Cardiac muscle cell (in vitro differentiated cells and primary cell): ENCODE data around the gene EEF1AKMT1. TPM values are rescaled to one million over a fixed set of nuclear protein-coding genes. Genes with fewer than 3 reads are reported as not detected.
A peak's percentile ranks its signal among the peaks of the same experiment; 100 is the strongest.

Source experiments
- DNase-seq, 2 donors: peaks; one replicate each; pipeline versions ENCODE4 v3.0.0 to v3.0.0-alpha.2; 2010 to 2017; ENCODE audit warnings: low read depth in 1 of 2, low spot score in 1 of 2
- H3K27ac ChIP-seq: fragments of 200-600 bp; sonication (generic); 2 replicates; pipeline ENCODE4 v1.5.1; 2016
- H3K27me3 ChIP-seq: fragments of 200-600 bp; sonication (generic); 2 replicates; pipeline ENCODE4 v1.6.0; 2016; ENCODE audit warnings: control low read depth
- H3K36me3 ChIP-seq: fragments of 200-600 bp; sonication (generic); 2 replicates; pipeline ENCODE4 v1.5.1; 2016; ENCODE audit warnings: control low read depth
- H3K4me1 ChIP-seq: fragments of 200-600 bp; sonication (generic); 2 replicates; pipeline ENCODE4 v1.8.1; 2017; ENCODE audit warnings: low read depth, mild to moderate bottlenecking, mixed run types
- H3K4me3 ChIP-seq: fragments of 200-600 bp; sonication (generic); 2 replicates; pipeline ENCODE4 v1.5.1; 2016; ENCODE audit warnings: mild to moderate bottlenecking
- H3K9me3 ChIP-seq: fragments of 200-600 bp; sonication (generic); 2 replicates; pipeline ENCODE4 v1.5.1; 2017; ENCODE audit warnings: low read depth, mild to moderate bottlenecking, control low read depth
- CTCF ChIP-seq: IDR thresholded peaks from 2 replicates; pipeline ENCODE4 v1.5.1; 2012; ENCODE audit warnings: low read depth, mild to moderate bottlenecking, low read length
- polyA plus RNA-seq: library from polyadenylated mRNA; unstranded; fragments of >200 nt; fragmentation: Nextera tagmentation; extraction: Ambion mirVana; gene quantifications from 2 replicates; pipeline ENCODE4 v1.2.1, GENCODE V29; 2016
- total RNA-seq: library from RNA; depleted of rRNA; stranded (reverse); fragments of >200 nt; gene quantifications from 2 replicates; pipeline ENCODE4 v1.2.3, GENCODE V29; 2016

EEF1AKMT1 gene
- total and polyA plus RNA-seq, 2 experiments from 2014 or later = 7.2 to 11.5 TPM

- peaks cover 5% of the 10 kb centered on the region for H3K36me3 ChIP-seq
- H3K4me3 ChIP-seq = no peak overlapping the region
- no peak for DNase-seq
- H3K27me3 ChIP-seq = no peaks in the 10 kb centered on the region
- no peaks in the 10 kb centered on the region for H3K9me3 ChIP-seq
- TF ChIP-seq CTCF = no peak
- H3K27ac ChIP-seq = no peak overlapping the region
- H3K4me1 ChIP-seq = peaks cover 8% of the 10 kb centered on the region
Measured at GRCh38 chr13:20689291-20689690, 84.5 kb downstream of the EEF1AKMT1 start.

- Histone ChIP-seq H3K9me3 (no peaks in the 10 kb centered on the region), H3K27ac (no peak overlapping the region), H3K4me3 (no peak overlapping the region), H3K4me1 (peaks cover 8% of the 10 kb centered on the region), H3K27me3 (no peaks in the 10 kb centered on the region), H3K36me3 (peaks cover 5% of the 10 kb centered on the region)
- TF ChIP-seq CTCF = no peak
- DNase-seq = peak in 1 of 2 donors; percentile 25
Measured at GRCh38 chr13:20686863-20687579, 86.7 kb downstream of the EEF1AKMT1 start.

DNA sequence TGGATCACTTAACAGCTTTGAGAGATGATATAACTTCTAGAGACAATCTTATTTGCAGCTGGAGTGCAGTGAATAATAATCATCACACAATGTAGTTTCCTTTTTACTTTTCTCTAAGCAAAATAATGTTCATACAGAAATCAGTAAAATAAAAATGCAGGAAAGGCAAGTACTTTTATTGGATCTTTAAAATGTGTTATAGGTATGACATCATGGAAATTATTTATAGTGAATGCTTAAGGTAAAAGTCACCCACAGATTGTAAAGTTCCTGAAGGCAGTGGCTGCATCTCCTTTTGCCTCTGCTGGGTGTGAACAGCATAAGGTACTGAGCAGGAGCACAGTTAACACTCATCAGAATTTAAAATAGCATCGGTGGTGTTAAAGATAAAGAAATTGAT, 87.6 kb downstream of the EEF1AKMT1 start:
- no peaks in the 10 kb centered on the region for H3K27me3 ChIP-seq
- no peak for TF ChIP-seq CTCF
- H3K27ac ChIP-seq = no peak overlapping the region
- DNase-seq = no peak
- no peaks in the 10 kb centered on the region for H3K9me3 ChIP-seq
- H3K4me3 ChIP-seq = no peak overlapping the region
- H3K36me3 ChIP-seq = peaks cover 2% of the 10 kb centered on the region
- peaks cover 8% of the 10 kb centered on the region for H3K4me1 ChIP-seq

DNA sequence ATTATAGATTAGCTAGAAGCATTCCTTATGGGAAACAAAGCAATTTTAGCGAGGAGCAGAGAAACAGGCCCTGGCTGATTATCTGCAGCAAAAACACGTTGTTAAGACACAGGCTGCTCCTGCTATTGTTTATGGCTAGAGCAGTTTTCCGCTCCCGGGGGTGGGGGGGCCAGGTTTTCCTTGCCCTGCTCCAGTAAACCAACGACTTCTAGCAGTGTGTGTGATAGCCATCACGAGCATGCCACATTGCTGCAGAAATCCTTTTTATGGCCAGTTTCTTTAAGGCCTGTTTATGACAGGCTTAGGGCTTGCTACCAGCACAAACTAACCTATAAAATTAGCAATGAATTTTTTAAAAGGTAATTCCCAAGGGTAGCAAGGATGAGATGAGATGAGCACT, 88.7 kb downstream of the EEF1AKMT1 start:
- no peak for TF ChIP-seq CTCF
- Histone ChIP-seq H3K4me1 (peaks cover 8% of the 10 kb centered on the region), H3K27me3 (no peaks in the 10 kb centered on the region), H3K36me3 (no peaks in the 10 kb centered on the region), H3K4me3 (no peak overlapping the region), H3K27ac (no peak overlapping the region), H3K9me3 (no peaks in the 10 kb centered on the region)
- no peak for DNase-seq

DNA sequence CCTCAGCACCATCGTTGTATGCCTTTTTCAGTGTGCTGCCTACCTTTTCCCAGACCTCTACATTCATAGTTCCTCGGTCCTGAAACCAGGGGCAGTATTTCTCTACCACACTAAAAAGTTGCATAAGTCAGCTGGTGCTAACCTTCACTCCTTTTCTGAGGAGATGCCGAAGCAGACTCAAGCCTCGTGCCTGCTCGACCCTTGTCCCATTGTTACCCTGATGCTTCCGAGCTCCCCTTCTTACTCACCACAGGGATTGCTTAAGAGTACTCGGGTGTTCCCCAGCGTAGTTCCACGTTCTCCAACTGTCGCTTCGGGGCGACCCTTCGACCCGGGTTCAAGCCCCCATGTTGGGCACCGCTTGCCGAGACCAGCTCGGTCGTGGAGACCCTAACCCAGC, 89.2 kb downstream of the EEF1AKMT1 start:
- TF ChIP-seq CTCF = peak; percentile 3
- Histone ChIP-seq H3K4me1 (peaks cover 8% of the 10 kb centered on the region), H3K9me3 (no peaks in the 10 kb centered on the region), H3K36me3 (no peaks in the 10 kb centered on the region), H3K4me3 (no peak overlapping the region), H3K27ac (no peak overlapping the region), H3K27me3 (no peaks in the 10 kb centered on the region)
- peak in 1 of 2 donors; percentile 79 for DNase-seq
